Tibial artery (tissue), 4 donors: Measurements from ENCODE around the gene P3H1.
"Not testable (repeated sequence)": the region's sequence is repeated elsewhere in the genome, so short reads cannot be mapped to it uniquely, and the experiment has no call there.

ENCODE experiments used
- DNase-seq, 2 donors: peaks; one replicate each; pipeline ENCODE4 v3.0.0-alpha.2; 2019
- H3K27ac ChIP-seq, 2 donors: fragments of 200-600 bp; sonication (generic) in 1 of 2; 1 replicate in 1 of 2; 2 replicates in 1 of 2; pipeline ENCODE4 v1.5.1; 2018 to 2019; ENCODE audit warnings: mild to moderate bottlenecking in 1 of 2
- H3K27me3 ChIP-seq, 2 donors: fragments of 200-600 bp; sonication (generic) in 1 of 2; one replicate each; pipeline versions ENCODE4 v1.5.1 to v1.6.0; 2016 to 2019
- H3K36me3 ChIP-seq, 3 donors: fragments of 200-600 bp; sonication (generic) in 2 of 3; one replicate each; pipeline ENCODE4 v1.5.1; 2016 to 2019; ENCODE audit warnings: mild to moderate bottlenecking in 2 of 3
- H3K4me1 ChIP-seq, 4 donors: fragments of 200-600 bp; sonication (generic) in 2 of 4; 1 replicate in 3 of 4; 2 replicates in 1 of 4; pipeline ENCODE4 v1.5.1; 2016 to 2019
- H3K4me3 ChIP-seq, 2 donors: fragments of 200-600 bp; sonication (generic) in 1 of 2; 1 replicate in 1 of 2; 2 replicates in 1 of 2; pipeline ENCODE4 v1.5.1; 2018 to 2019; ENCODE audit warnings: mild to moderate bottlenecking in 2 of 2
- H3K9me3 ChIP-seq, 3 donors: fragments of 200-600 bp; sonication (generic) in 1 of 3; one replicate each; pipeline ENCODE4 v1.5.1; 2016 to 2019
- intact Hi-C: fragments of 100-400 bp; cut with DNase I; formaldehyde crosslinking; loops from one replicate; pipeline ENCODE4 v1.15.0; 2023; ENCODE audit warnings: low total_unique reads
- TF ChIP-seq, protein P1 (sequence below), 2 experiments: fragments of 200-600 bp in 1 of 2; fragments of 450-650 bp in 1 of 2; IDR thresholded peaks; one replicate each; pipeline ENCODE4 v1.5.1; 2017 to 2019; ENCODE audit warnings: antibody characterized with exemption in 2 of 2, mild to moderate bottlenecking in 1 of 2, moderate library complexity in 1 of 2

The P3H1 gene, protein sequence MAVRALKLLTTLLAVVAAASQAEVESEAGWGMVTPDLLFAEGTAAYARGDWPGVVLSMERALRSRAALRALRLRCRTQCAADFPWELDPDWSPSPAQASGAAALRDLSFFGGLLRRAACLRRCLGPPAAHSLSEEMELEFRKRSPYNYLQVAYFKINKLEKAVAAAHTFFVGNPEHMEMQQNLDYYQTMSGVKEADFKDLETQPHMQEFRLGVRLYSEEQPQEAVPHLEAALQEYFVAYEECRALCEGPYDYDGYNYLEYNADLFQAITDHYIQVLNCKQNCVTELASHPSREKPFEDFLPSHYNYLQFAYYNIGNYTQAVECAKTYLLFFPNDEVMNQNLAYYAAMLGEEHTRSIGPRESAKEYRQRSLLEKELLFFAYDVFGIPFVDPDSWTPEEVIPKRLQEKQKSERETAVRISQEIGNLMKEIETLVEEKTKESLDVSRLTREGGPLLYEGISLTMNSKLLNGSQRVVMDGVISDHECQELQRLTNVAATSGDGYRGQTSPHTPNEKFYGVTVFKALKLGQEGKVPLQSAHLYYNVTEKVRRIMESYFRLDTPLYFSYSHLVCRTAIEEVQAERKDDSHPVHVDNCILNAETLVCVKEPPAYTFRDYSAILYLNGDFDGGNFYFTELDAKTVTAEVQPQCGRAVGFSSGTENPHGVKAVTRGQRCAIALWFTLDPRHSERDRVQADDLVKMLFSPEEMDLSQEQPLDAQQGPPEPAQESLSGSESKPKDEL

GRCh38 chr1:42766741-42767509 is at the start of gene P3H1, which contains the start of gene C1orf50:
Gene P3H1, minus strand, starts transcription at chr1:42767028. Its CDS starts 57 bp downstream, at chr1:42766971.
Gene C1orf50, plus strand, starts transcription at chr1:42767249. Its CDS starts 63 bp downstream, at chr1:42767312.
- intact Hi-C loops, result loop anchor here (5.0 kb wide), 1 partner anchor 50 kb away; the partner anchor contains the start of genes ERMAP and SVBP

DNA sequence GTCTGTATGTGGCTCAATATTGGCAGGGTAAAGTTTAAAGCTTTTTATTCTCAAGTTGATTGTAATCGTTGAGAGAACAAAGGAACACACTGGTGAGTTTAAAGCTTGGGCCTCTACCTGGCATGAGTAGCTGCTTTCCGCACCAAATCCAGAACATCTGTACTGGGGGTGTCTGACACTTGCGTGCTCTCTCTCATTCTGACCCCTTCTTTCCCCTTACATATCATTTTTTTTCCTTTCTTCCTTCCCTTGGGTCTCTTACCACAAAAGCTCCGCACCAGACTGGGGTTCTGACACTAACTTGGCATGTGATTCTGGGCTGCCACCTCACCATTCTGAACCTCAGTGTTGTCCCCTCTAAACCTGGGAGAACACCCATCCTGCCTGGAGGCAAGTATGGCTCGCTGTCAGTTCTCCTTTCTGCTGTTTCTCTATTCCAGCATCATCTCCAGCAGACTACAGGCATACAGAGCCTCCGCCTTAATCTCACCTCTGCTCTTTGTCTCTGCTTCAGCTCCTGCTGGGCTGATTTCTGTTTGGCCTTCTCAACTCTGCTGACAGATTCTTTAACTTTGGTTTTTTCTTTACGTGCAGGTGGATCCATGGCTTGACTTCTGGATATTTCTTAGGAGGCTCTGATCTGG is 49.2 kb upstream of the P3H1 start:
- H3K27me3 ChIP-seq, result no peaks in the 10 kb centered on the region
- peaks cover 0 to 20% (median 13%) of the 10 kb centered on the region in 4 donors for H3K4me1 ChIP-seq
- DNase-seq, result no peak
- peak overlapping the region; percentile 87 to 91 for H3K27ac ChIP-seq
- intact Hi-C loops, result loop anchor here (2.0 to 5.0 kb wide), 2 partner anchors 49 to 133 kb away; partner anchors contain the start of genes C1orf50, P3H1 and YBX1
- TF ChIP-seq, protein P1, sequence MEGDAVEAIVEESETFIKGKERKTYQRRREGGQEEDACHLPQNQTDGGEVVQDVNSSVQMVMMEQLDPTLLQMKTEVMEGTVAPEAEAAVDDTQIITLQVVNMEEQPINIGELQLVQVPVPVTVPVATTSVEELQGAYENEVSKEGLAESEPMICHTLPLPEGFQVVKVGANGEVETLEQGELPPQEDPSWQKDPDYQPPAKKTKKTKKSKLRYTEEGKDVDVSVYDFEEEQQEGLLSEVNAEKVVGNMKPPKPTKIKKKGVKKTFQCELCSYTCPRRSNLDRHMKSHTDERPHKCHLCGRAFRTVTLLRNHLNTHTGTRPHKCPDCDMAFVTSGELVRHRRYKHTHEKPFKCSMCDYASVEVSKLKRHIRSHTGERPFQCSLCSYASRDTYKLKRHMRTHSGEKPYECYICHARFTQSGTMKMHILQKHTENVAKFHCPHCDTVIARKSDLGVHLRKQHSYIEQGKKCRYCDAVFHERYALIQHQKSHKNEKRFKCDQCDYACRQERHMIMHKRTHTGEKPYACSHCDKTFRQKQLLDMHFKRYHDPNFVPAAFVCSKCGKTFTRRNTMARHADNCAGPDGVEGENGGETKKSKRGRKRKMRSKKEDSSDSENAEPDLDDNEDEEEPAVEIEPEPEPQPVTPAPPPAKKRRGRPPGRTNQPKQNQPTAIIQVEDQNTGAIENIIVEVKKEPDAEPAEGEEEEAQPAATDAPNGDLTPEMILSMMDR (IDR thresholded peaks at IDR 0.05), result no peak
- peak overlapping the region; percentile 62 to 66 for H3K4me3 ChIP-seq
- H3K36me3 ChIP-seq, result peaks cover 0 to 5% (median 2%) of the 10 kb centered on the region in 3 donors
- H3K9me3 ChIP-seq, result no peaks in the 10 kb centered on the region

More at GRCh38 chr1:42766741-42767509, at the start of gene P3H1, which contains the start of gene C1orf50:
- TF ChIP-seq, protein P1 (IDR thresholded peaks at IDR 0.05), result no peak
- peaks cover 0 to 48% (median 18%) of the 10 kb centered on the region in 4 donors for H3K4me1 ChIP-seq
- peaks cover 0 to 5% (median 5%) of the 10 kb centered on the region in 3 donors for H3K36me3 ChIP-seq
- H3K27ac ChIP-seq, result peak within 1 kb of the TSS; percentile 89 to 94
- H3K27me3 ChIP-seq, result no peaks in the 10 kb centered on the region
- peak; percentile 100 for DNase-seq
- no peaks in the 10 kb centered on the region for H3K9me3 ChIP-seq
- peak within 1 kb of the TSS; percentile 86 to 98 for H3K4me3 ChIP-seq

DNA sequence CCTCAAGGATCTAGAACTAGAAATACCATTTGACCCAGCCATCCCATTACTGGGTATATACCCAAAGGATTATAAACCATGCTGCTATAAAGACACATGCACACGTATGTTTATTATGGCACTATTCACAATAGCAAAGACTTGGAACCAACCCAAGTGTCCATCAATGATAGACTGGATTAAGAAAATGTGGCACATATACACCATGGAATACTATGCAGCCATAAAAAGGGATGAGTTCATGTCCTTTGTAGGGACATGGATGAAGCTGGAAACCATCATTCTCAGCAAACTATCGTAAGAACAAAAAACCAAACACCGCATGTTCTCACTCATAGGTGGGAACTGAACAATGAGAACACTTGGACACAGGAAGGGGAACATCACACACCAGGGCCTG is 48.0 kb upstream of the P3H1 start:
- not testable (repeated sequence) for H3K4me3 ChIP-seq, H3K27me3 ChIP-seq, H3K9me3 ChIP-seq, H3K27ac ChIP-seq, DNase-seq
- intact Hi-C loops, result loop anchor here (5.0 kb wide), 1 partner anchor 48 kb away; the partner anchor contains the start of genes C1orf50 and P3H1
- H3K36me3 ChIP-seq, result peaks cover 0 to 12% (median 4%) of the 10 kb centered on the region in 3 donors
- H3K4me1 ChIP-seq, result peaks cover 0 to 20% (median 13%) of the 10 kb centered on the region in 4 donors

DNA sequence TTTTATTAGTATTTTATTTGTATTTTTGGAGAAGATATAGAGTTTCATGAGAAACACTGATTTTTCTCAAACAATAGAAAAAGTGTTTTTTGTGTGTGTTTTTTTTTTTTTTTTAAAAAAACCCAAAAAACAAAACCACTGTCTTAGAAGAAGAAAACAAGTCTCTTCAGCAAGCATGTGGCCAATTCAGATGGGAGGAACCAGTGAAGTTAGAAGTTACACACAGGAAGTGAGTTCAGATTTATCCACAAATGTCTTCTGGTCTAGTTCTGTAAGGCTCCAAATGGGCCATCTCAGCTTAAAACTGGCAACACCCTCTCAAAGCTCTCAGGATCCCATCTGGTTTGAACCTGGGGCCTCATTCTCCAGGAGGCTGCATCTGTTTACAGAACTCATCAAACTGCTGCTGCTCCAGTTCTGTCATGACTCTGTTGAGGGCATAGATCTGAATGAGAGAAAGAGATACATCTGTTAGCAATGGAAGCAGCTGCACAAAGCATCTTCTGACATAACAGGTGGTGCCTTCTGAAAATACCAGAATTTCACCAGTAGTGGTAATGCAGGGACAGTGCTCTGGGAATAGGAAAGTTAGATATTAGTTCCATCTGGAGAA is 40.3 kb upstream of the P3H1 start:
- intact Hi-C loops, result no loop called here

GRCh38 chr1:42806593-42806992 is 39.8 kb upstream of the P3H1 start:
- intact Hi-C loops, result no loop called here

More for the DNA sequence above, 40.3 kb upstream of the P3H1 start:
- no peak overlapping the region for H3K4me3 ChIP-seq
- no peaks in the 10 kb centered on the region for H3K4me1 ChIP-seq
- peaks cover 13 to 38% (median 22%) of the 10 kb centered on the region in 3 donors for H3K36me3 ChIP-seq
- H3K9me3 ChIP-seq, result no peaks in the 10 kb centered on the region
- H3K27ac ChIP-seq, result no peak overlapping the region
- no peaks in the 10 kb centered on the region for H3K27me3 ChIP-seq
- TF ChIP-seq, protein P1 (IDR thresholded peaks at IDR 0.05), result no peak
- DNase-seq, result no peak

More at GRCh38 chr1:42806593-42806992, 39.8 kb upstream of the P3H1 start:
- no peaks in the 10 kb centered on the region for H3K4me1 ChIP-seq
- H3K27me3 ChIP-seq, result no peaks in the 10 kb centered on the region
- H3K4me3 ChIP-seq, result no peak overlapping the region
- peaks cover 13 to 38% (median 22%) of the 10 kb centered on the region in 3 donors for H3K36me3 ChIP-seq
- H3K9me3 ChIP-seq, result no peaks in the 10 kb centered on the region
- no peak for DNase-seq
- TF ChIP-seq, protein P1 (IDR thresholded peaks at IDR 0.05), result no peak
- no peak overlapping the region for H3K27ac ChIP-seq
